ENCODE data around the gene GLI3.

- no peak for TF ChIP-seq POLR2AphosphoS5 (IDR thresholded peaks at IDR 0.05)
- TF ChIP-seq EP300 (IDR thresholded peaks at IDR 0.05), result no peak
- no peak for TF ChIP-seq CTCF (IDR thresholded peaks at IDR 0.05)
These were observed 60.3 kb downstream of the GLI3 start for GRCh38 chr7:42176724-42177101.

Measured in suprapubic skin (tissue), 4 donors.